RWPE1 (cell line): ENCODE measurements around the gene HPCAL4.
A peak's percentile ranks its signal among the peaks of the same experiment; 100 is the strongest.

Experiments
- CTCF ChIA-PET: fragments of 350-600 bp; sonication (Branson Sonifier 250); formaldehyde crosslinking; extraction: SDS; loops from one replicate; lab custom pipeline; 2021; lab: Yijun Ruan, JAX
- POLR2A ChIA-PET: fragments of 400-600 bp; formaldehyde crosslinking; extraction: SDS; loops from one replicate; lab custom pipeline; 2020; ENCODE audit warnings: antibody characterized with exemption; ENCODE audit not compliant: low non-redundant PET; lab: Yijun Ruan, JAX
- DNase-seq: peaks from one replicate; pipeline ENCODE4 v3.0.0; 2012; ENCODE audit warnings: low spot score
- H3K27ac ChIP-seq: fragments of 450-650 bp; 2 replicates; pipeline ENCODE4 v1.5.1; 2017
- CTCF ChIP-seq: fragments of 450-650 bp; conservative IDR thresholded peaks from 2 replicates; pipeline ENCODE4 v1.5.1; 2017; ENCODE audit warnings: low read depth, mild to moderate bottlenecking

The HPCAL4 gene

DNA sequence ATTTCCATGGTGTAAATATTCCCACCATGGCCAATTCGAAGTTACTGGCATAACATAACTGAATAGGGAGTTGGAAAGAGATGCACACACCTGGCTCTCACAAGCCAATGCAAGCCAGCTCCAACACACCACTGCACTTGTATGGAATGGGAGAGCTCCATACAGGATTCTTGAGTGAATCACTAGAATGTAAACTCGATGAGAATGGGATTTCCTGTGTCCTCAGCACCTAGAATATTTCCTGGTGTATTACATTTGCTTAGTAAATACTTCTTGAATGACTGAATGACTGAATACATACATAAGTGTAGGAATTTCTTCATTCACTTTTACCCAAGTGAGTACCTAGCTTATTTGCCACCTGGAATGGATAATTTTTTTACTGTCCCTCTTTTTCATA, 31.3 kb upstream of the HPCAL4 start:
- no peak for TF ChIP-seq CTCF
- peak; percentile 29 for DNase-seq
- no peak overlapping the region for H3K27ac ChIP-seq
- POLR2A ChIA-PET, result no interaction called here
- CTCF ChIA-PET, result interaction anchor here (0.7 kb wide), 1 partner anchor 1220 kb away, joined by 3 read pairs; no protein-coding TSS in a partner anchor

DNA sequence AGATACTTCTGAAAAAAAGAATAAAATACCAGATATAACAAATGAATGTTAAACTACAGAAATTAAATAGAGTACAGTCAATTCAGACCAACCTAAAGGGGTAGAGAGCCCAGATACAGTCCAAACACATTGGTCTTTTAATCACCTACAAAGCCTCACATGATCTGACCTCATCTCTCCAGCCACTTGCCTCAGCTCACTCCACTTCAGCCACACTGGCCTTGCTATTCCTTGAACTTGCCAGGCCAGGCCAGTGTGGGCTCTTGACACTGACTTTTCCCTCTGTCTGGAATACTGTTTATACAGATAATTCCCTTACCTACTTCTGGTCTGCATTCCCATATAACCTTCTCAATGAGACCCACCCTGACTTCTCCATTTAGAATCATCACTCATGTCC, 30.4 kb upstream of the HPCAL4 start:
- TF ChIP-seq CTCF, result no peak
- no peak for DNase-seq
- no peak overlapping the region for H3K27ac ChIP-seq
- POLR2A ChIA-PET, result no interaction called here
- CTCF ChIA-PET, result no interaction called here

- POLR2A ChIA-PET, result interaction anchor here (0.5 kb wide), 1 partner anchor 54 kb away, joined by 3 read pairs; no protein-coding TSS in a partner anchor
- no peak overlapping the region for H3K27ac ChIP-seq
- TF ChIP-seq CTCF, result peak; percentile 75
- CTCF ChIA-PET, result interaction anchor here (0.7 to 1.5 kb wide), 12 partner anchors 12 to 585 kb away, joined by 3 to 10 read pairs (median 4); no protein-coding TSS in a partner anchor
- DNase-seq, result peak; percentile 38
These were observed 29.1 kb upstream of the HPCAL4 start for GRCh38 chr1:39720094-39720999.

DNA sequence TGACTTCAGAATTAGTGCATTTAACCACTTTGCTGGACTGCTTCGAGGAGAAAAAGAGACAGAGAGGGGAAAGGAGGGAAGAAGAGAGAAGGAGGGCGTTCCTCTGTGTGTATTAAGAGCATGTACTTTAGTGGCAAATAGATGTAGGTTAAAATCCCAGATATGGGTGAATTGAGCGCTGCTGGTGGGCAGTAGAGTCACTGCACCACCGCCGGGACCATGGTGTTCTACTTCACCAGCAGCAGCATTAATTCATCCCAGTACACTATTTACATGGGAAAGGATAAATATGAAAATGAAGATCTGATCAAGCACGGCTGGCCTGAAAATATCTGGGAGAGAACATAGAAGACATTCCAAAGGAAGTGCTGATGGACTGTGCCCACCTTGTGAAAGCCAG, 26.6 kb upstream of the HPCAL4 start:
- no peak for DNase-seq
- POLR2A ChIA-PET, result no interaction called here
- no peak for TF ChIP-seq CTCF
- CTCF ChIA-PET, result interaction anchor here (0.6 kb wide), 1 partner anchor 12 kb away, joined by 3 read pairs; no protein-coding TSS in a partner anchor
- no peak overlapping the region for H3K27ac ChIP-seq

DNA sequence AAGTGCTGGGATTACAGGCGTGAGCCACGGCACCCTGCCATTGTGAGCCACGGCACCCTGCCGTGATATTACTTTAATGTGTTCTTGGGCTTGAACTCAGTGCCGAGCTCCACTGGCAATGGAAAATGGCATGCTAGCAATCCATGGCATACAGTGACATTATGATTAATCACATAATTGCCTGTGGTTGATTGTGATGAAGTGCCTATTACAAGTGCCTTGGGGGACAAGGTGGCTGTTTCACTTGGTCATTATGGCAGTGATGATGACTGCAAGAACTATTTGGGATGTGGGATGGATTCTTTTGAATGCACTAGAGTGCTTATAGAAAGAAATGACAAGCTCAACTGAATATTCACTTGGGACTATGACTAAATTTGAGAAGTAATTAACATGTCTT, 22.3 kb upstream of the HPCAL4 start:
- no peak overlapping the region for H3K27ac ChIP-seq
- no peak for TF ChIP-seq CTCF
- POLR2A ChIA-PET, result no interaction called here
- no peak for DNase-seq
- CTCF ChIA-PET, result interaction anchor here (1.5 kb wide), 1 partner anchor 108 kb away, joined by 3 read pairs; no protein-coding TSS in a partner anchor

DNA sequence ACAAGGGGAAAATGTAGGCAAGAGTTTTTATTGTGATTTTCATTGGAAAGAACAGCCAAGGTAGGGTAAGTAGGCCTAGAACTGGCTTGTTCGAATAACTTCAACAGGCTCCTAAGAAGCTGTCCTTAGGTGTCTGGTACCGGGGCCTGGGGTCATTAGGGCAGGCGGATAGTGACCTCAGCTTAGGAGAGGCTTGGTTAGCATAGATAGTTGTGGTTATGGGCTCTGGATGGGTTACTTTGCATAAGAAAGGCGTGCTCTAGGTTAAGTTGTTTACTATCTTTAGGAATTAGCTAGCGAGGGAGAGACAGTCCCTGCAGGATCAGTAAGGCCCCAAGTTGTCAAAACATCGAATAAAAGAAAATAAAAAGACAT, 20.7 kb upstream of the HPCAL4 start:
- CTCF ChIA-PET, result interaction anchor here (1.0 kb wide), 1 partner anchor 301 kb away, joined by 3 read pairs; no protein-coding TSS in a partner anchor
- DNase-seq, result no peak
- no peak for TF ChIP-seq CTCF
- POLR2A ChIA-PET, result no interaction called here
- no peak overlapping the region for H3K27ac ChIP-seq
